ENCODE measurements around the gene PRADC1.
"Not testable (repeated sequence)": the region's sequence is repeated elsewhere in the genome, so short reads cannot be mapped to it uniquely, and the experiment has no call there.

Gene PRADC1

GRCh38 chr2:73233154-73233931 is at the start of gene PRADC1:
Gene PRADC1 (minus strand): TSS chr2:73233239. CDS start chr2:73233160, 79 bp downstream.
- DNase-seq, result peak; percentile 98

GRCh38 chr2:73281244-73281643 is 48.2 kb upstream of the PRADC1 start:
- DNase-seq, result no peak

GRCh38 chr2:73279852-73280251 is 46.8 kb upstream of the PRADC1 start:
- no peak for DNase-seq

- no peak for DNase-seq
These were observed 39.2 kb upstream of the PRADC1 start for GRCh38 chr2:73272270-73272669.

- DNase-seq, result no peak
These were observed 36.8 kb upstream of the PRADC1 start for GRCh38 chr2:73269686-73270465.

GRCh38 chr2:73268830-73269685 is 36.0 kb upstream of the PRADC1 start:
- peak; percentile 87 for DNase-seq

GRCh38 chr2:73268366-73268829 is 35.4 kb upstream of the PRADC1 start:
- no peak for DNase-seq

GRCh38 chr2:73267008-73267407 is 34.0 kb upstream of the PRADC1 start:
- no peak for DNase-seq

GRCh38 chr2:73266061-73266901 is 33.2 kb upstream of the PRADC1 start:
- no peak for DNase-seq

GRCh38 chr2:73265298-73266060 is 32.4 kb upstream of the PRADC1 start:
- no peak for DNase-seq

GRCh38 chr2:73264783-73265182 is 31.7 kb upstream of the PRADC1 start:
- no peak for DNase-seq

- DNase-seq, result no peak
These were observed 31.2 kb upstream of the PRADC1 start for GRCh38 chr2:73264332-73264606.

GRCh38 chr2:73263540-73264331 is 30.7 kb upstream of the PRADC1 start:
- no peak for DNase-seq

- DNase-seq, result not testable (repeated sequence)
These were observed 29.8 kb upstream of the PRADC1 start for GRCh38 chr2:73262691-73263429.

- DNase-seq, result no peak
These were observed 29.1 kb upstream of the PRADC1 start for GRCh38 chr2:73262108-73262651.

GRCh38 chr2:73260338-73260984 is 27.4 kb upstream of the PRADC1 start:
- no peak for DNase-seq

- DNase-seq, result no peak
These were observed 26.8 kb upstream of the PRADC1 start for GRCh38 chr2:73259704-73260337.

GRCh38 chr2:73259276-73259675 is 26.2 kb upstream of the PRADC1 start:
- DNase-seq, result no peak

- DNase-seq, result no peak
These were observed 25.8 kb upstream of the PRADC1 start for GRCh38 chr2:73258913-73259215.

Data from CD4-positive, alpha-beta T cell treated with Interleukin-21 for 1 hour (primary cell).